ENCODE measurements around the gene SIRT3.

Gene SIRT3

DNA sequence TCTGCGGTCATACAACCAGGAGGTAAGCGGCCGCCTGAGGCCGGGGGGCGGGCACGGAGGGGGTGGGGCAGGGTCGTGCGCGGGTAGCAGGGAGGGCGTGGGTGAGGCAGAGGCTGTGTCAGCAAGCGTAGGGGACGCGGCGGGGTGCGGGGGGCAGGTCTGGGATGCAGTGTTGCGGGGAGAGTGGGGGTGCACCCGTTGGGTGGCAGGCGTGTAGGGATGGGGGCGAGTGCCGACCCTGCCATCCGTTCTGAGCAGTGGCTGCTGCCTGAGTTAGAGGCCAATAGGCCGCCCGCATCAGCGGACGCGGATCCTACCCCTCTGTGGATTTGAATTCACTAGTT is 27.3 kb downstream of the SIRT3 start:
- Mint-ChIP-seq H3K4me1 (peaks cover 34% of the 10 kb centered on the region), H3K27me3 (ENCODE audit: low read depth, poor library complexity) (no peaks in the 10 kb centered on the region), H3K36me3 (ENCODE audit: low read depth) (peaks cover 20% of the 10 kb centered on the region), H3K27ac (peak overlapping the region; percentile 59), H3K4me3 (peak overlapping the region; percentile 97), H3K9me3 (no peaks in the 10 kb centered on the region)
- TF ChIP-seq, protein P1, sequence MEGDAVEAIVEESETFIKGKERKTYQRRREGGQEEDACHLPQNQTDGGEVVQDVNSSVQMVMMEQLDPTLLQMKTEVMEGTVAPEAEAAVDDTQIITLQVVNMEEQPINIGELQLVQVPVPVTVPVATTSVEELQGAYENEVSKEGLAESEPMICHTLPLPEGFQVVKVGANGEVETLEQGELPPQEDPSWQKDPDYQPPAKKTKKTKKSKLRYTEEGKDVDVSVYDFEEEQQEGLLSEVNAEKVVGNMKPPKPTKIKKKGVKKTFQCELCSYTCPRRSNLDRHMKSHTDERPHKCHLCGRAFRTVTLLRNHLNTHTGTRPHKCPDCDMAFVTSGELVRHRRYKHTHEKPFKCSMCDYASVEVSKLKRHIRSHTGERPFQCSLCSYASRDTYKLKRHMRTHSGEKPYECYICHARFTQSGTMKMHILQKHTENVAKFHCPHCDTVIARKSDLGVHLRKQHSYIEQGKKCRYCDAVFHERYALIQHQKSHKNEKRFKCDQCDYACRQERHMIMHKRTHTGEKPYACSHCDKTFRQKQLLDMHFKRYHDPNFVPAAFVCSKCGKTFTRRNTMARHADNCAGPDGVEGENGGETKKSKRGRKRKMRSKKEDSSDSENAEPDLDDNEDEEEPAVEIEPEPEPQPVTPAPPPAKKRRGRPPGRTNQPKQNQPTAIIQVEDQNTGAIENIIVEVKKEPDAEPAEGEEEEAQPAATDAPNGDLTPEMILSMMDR (IDR thresholded peaks at IDR 0.05), result no peak
- DNase-seq, result no peak

DNA sequence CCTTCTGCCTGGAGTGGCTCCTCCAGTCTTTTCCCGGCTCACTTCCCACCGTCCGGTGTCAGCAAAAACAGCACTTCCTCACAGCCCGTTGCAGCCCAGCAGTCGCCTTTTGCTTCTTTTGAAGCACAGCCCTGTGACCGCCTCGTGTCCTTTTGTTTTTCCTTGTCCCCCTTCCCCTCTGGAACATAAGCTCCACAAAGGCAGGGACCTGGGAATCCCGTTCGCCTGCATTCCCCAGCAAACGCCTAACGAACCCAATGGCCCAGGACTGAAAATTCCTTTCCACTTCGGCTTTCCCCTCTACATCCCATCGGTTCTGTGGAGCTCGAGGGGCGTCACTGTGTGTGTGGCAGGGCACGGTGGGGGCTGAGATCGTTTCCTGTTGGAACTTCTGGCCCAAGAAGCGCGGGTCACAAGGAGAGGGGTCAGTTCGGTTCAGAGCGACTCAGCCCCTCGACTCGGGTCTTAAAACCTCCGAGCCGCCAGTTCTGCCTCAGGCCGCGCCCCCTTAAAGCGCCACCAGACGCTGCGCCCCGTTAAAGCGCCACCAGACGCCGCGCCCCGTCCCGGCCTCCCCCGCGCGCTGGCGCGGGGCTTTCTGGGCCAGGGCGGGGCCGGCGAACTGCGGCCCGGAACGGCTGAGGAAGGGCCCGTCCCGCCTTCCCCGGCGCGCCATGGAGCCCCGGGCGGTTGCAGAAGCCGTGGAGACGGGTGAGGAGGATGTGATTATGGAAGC is 27.8 kb downstream of the SIRT3 start:
- Mint-ChIP-seq H3K4me1 (peaks cover 34% of the 10 kb centered on the region), H3K36me3 (ENCODE audit: low read depth) (peaks cover 22% of the 10 kb centered on the region), H3K9me3 (no peaks in the 10 kb centered on the region), H3K27ac (peak overlapping the region; percentile 100), H3K4me3 (peak overlapping the region; percentile 97), H3K27me3 (ENCODE audit: low read depth, poor library complexity) (no peaks in the 10 kb centered on the region)
- DNase-seq, result peak; percentile 78
- TF ChIP-seq, protein P1 (IDR thresholded peaks at IDR 0.05), result no peak

- TF ChIP-seq, protein P1 (IDR thresholded peaks at IDR 0.05), result no peak
- DNase-seq, result no peak
- Mint-ChIP-seq H3K27me3 (ENCODE audit: low read depth, poor library complexity) (no peaks in the 10 kb centered on the region), H3K4me3 (peak overlapping the region; percentile 97), H3K9me3 (no peaks in the 10 kb centered on the region), H3K27ac (peak overlapping the region; percentile 100), H3K36me3 (ENCODE audit: low read depth) (peaks cover 23% of the 10 kb centered on the region), H3K4me1 (peaks cover 34% of the 10 kb centered on the region)
These were observed 28.3 kb downstream of the SIRT3 start for GRCh38 chr11:207863-208180.

DNA sequence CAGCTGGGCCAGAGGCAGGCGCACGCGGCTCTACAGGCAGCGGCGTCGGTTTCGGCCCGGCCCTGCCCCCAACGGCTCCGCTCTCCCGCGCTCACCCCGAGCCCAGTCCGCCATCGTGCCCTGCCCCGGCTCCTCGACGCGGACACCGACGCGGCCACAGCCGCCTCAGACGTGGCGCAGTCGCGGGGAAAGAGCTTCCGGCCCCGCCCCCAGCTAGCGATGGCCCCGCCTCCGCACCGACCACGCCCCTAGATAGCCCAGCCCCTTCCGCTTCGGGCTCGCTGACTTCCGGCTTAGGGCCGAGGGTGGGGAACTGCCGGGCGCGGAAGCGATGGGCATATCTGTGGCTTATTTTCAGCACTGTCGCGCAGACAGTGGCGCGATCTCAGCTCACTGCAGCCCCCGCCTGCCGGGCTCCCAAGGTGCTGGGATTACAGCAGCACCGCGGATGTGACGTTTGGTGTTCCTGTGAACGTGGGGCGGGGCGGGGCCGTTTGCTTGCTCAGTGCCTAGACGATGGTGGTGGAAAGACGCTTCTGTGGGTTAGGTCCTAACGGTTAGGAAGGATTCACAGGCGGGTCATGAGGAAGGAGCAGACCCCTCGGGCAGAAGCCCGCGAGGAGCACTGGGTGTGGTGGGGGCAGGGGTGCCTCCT is 28.8 kb downstream of the SIRT3 start, which contains the start of the genes BET1L and RIC8A:
TSS of gene BET1L (minus strand) at position 192 of the 655 bp plus-strand sequence. CDS start at position 114, 78 bp downstream.
TSS of gene RIC8A (plus strand) at position 501 of the 655 bp plus-strand sequence. CDS start 1,147 bp downstream, outside the sequence.
- H3K27ac Mint-ChIP-seq, result peak within 1 kb of the TSS; percentile 100
- H3K4me3 Mint-ChIP-seq, result peak within 1 kb of the TSS; percentile 97
- TF ChIP-seq, protein P1 (IDR thresholded peaks at IDR 0.05), result no peak
- H3K27me3 Mint-ChIP-seq (ENCODE audit: low read depth, poor library complexity), result no peaks in the 10 kb centered on the region
- H3K36me3 Mint-ChIP-seq (ENCODE audit: low read depth), result peaks cover 24% of the 10 kb centered on the region
- no peaks in the 10 kb centered on the region for H3K9me3 Mint-ChIP-seq
- H3K4me1 Mint-ChIP-seq, result peaks cover 34% of the 10 kb centered on the region
- peak; percentile 97 for DNase-seq

- Mint-ChIP-seq H3K27ac (peak overlapping the region; percentile 29), H3K9me3 (no peaks in the 10 kb centered on the region), H3K27me3 (ENCODE audit: low read depth, poor library complexity) (no peaks in the 10 kb centered on the region), H3K36me3 (ENCODE audit: low read depth) (peaks cover 18% of the 10 kb centered on the region), H3K4me3 (peak overlapping the region; percentile 97), H3K4me1 (peaks cover 34% of the 10 kb centered on the region)
- TF ChIP-seq, protein P1 (IDR thresholded peaks at IDR 0.05), result no peak
- DNase-seq, result no peak
These were observed 29.5 kb downstream of the SIRT3 start for GRCh38 chr11:206526-207207.

All from nephron progenitor cell (in vitro differentiated cells).